Right renal cortex interstitium (tissue), 3 donors: ENCODE measurements around the gene PEPD. TPM values are rescaled to one million over a fixed set of nuclear protein-coding genes. Genes with fewer than 3 reads are reported as not detected.

ENCODE experiments used
- DNase-seq, 3 donors: peaks; one replicate each; pipeline ENCODE4 v3.0.0-alpha.2; 2013; ENCODE audit warnings: low read depth in 3 of 3, low spot score in 2 of 3
- polyA plus RNA-seq, 3 donors: library from polyadenylated mRNA; unstranded; fragments of 120-200 nt; gene quantifications; one replicate each; pipeline ENCODE4 v1.2.1, GENCODE V29; 2013; ENCODE audit not compliant: insufficient read length in 3 of 3

The PEPD gene
- polyA plus RNA-seq, 3 donors = 112 to 141 (median 123) TPM

DNA sequence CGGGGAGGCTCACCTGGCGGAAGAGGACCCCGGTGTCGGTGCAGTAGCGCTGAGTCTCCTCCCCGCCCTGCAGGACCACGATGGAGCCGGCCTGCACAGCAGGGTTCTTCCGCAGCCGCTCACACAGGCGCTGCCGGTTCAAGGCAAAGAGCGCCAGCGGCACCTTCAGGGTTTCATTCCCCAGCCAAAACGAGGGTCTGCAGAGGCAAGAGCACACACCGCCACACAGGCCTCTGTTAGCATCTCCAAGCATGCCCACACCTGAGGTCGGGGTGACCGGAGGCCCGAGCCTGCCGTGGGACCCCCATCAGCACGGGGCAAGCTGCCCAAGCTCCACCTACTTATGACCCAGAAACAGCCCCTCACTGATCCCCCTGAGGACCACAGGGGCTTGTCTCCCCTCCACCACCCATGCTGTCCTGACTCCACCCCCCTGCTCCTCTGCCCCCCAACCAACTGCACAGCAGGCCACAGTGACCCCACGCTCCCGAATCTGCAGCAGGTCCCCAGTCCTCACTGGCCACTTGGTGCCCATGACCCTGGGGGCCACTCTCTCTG lies 8.9 kb downstream of the PEPD start:
- no peak for DNase-seq

DNA sequence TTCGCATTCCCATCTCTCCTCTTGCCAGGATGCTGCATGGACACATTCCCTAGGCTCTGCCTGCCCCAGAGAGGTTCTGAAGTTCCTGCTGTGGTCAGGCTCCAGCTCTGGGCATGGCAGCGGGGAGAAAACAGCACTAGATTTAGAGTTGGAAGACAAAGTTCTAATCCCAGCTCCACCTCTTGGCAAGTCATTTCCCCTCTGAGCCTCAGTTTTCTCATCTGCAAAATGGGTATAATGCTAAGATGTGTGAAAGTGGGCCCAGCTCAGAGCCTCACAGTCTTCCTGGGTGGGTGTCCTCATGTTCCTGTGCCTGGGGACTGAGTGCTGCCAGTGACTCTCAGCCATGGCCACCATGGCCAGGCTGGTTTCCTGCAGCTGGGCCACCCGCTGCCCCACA lies 9.6 kb downstream of the PEPD start:
- DNase-seq = no peak

DNA sequence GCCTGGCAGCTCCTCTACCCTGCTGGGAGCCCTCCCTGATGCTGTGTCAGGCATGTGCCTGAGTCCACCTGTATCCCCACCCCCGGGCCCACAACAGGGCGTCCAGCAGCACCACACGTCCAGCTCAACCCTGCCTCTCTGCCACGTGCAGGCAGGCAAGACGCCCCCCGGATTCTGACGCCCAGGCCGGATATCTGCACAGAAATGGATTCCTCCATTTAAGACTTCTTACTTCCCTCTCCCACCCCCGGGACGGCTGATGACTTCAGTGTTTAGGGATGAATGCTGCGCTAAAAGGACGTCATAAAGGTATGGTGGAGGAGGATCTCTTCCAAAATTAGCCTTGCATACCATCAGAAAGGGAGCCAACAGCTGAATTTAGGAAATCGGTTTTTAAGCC lies 10.2 kb downstream of the PEPD start:
- DNase-seq = no peak

DNA sequence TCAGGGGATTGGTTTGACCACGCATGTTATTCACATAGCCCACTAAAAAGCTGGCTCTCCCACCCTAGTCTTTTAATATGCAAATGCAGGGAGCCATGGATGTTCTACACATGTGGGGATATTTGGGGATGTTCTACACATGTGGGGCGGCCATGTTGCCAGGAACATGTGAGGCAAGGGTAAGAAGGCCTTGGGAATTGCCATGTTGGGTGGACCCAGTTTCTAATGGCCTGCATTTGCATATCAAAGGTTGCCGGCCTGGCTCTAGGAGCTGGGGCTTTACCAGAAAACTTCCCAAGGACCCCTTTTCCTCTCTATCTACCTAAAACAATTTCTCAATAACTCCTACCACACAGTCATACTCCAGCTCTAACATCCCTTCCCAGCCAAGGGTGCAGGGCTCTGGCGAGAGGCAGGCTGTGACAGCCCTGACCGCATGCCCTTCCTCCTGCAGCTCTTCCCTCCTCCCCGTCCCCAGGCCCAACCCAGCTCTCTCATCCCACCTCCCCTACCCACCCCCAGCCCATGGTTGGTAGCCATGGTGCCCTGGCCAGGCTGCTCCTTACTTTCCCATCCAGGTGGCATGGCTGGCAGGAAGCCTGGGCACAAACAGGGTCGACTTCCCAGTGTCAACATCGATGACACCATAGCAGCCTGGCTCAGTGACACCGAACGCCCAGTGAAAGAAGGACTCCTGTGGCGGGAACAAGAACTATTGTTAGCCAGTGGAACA lies 11.0 kb downstream of the PEPD start:
- DNase-seq = no peak

DNA sequence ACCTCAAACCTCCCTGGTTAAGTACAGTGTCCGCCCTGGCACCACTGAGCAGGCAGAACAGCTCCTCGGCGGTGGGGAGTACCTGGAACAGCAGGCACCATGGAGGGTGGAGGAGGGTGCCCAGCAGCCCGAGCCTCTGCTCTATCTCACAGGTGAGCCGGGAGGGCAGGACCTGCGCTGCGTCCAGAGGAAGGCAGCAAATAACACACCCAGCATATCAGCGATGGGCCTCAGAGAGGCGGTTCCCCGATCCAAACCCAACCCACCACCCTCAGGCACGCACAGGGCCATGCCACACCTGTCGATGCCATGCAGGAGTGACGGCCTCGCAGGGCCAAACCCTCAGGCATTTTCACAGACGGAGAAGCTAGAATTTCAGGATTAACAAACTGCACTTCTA lies 11.8 kb downstream of the PEPD start:
- no peak for DNase-seq

DNA sequence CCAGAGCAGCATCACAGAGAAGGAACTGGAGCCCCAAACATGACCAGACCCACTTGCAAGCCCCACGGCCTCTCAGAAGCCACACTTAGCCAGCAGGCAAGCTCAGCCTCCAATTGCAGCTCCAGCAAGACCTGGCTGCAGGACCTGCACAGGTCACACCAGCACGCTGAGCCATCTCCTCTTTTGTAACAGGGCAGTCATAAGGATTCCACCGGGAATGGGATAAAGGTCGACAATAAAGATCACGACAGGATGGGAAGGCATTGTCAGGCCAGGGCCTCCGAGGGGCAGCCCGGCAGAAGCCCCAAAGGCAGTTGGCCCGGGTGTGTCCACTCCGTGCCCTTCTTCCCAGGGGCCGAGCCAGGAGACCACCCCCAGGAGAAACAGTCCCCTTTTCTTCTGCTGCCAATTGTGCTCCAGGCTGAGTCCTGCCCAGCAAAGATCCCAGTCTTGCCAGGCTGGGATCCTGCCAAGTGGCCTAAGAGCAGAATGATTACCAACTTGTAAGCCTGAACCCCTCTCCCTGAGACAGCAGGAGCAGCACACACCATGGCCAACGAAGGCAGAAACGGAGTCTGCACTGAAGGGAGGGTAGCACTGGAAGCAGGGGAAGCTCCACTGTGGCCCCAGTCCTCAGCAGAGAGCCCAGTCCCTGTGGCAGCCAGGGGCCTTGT lies 12.5 kb downstream of the PEPD start:
- DNase-seq = no peak

DNA sequence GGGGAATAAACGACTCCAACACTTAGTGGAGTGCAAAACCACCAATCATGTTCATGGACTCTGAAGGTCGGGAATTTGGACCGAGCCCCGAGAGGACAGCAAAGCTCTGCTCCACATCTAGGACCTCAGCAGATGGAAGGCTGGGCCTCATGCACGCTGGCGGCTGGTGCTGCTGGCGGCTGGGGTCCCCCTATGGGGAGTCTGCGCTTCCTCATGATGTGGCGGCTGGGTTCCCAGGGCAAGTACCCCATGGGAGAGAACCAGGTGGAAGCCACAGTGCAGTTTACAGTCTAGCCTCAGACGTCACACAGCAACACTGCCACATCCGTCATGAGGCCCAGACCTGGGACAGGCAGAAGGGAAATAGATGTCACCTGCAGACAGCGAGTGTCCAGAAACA lies 13.2 kb downstream of the PEPD start:
- no peak for DNase-seq

DNA sequence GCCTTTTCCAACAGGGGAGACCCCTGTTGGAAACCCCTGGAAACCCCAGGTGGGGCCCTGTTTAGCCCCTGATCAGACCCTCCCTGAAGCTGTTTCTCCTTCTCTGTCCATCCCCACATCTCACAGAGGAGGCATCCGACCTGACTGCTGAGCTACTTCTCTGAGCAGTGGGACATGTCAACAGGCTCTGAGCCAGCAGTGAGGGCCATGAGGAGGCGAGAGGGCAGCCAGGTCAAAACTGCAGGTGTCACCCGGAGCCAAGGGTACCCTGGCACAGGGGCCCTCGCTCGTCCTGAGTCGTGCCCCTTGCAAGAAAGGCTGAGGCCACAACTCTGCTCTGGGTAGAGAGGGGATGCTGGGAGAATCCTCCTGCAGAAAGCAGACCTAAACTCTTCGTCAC lies 13.6 kb downstream of the PEPD start:
- no peak for DNase-seq

DNA sequence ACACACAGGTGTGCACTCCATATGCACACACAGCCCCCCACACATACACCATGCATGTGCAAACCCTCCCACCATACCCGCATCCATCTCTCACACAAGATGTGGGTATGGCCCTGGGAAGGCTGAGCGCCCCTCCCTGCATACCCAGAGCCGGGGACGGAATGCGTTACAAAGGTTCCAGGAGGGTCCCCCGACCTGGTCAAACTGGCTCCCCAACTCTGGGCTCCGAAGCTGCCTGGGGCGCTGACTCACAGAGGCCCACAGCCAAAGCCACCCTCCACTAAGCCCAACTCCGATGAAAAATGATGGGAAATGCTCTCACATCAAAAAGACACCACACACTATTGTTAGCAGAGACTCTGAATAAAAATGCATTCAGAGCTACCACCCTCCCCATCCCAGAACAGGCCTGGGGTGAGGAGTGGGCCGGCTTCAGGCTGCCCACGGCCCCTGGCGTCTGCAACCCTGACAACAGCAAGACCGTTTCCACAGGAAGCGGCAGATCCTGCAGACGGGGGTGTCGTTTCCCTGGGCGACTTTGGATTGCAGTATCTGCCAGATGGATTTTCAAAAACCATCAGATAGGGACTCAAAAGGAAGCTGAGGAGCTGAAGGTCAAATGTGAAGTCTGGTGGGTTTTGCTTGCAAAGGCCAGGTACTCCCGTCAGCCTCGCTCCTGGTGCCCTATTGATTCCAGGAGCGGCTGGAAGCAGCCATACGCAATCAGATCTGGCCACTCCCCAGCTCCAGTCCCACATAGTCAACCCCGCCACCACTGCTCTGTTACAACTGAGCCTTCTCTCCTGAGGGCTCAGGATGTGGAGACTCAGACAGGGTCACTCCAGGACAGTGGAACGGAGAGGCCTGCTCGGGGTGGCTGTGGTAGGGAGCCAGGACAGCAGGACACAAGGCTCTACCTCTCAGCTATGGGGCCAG lies 14.3 kb downstream of the PEPD start:
- no peak for DNase-seq

DNA sequence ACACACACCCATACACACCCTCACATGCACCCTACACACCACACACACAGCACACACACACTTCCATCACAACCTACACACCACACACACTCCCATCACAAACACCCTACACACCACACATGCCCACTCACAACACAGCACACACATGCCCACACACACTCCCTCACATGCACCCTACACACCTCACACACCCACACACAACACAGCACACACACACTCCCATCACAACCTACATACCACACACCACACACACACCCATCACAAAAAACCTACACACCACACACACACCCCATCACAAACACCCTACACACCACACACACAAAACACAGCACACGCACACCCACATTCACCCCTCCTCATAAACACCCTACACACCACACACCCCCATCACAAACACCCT lies 15.1 kb downstream of the PEPD start:
- DNase-seq = no peak

DNA sequence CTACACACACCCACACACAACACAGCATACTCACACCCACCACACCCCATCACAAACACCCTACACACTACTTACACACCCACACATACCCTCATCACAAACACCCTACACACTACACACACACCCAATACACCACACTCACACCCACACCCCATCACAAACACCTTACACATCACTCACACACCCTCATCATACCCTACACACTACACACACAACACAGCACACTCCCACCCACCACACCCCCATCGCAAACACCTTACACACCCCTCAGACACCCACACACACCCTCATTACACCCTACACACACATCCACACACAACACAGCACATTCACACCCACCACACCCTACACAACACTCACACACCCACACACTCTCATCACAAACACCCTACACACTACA lies 15.8 kb downstream of the PEPD start:
- no peak for DNase-seq

DNA sequence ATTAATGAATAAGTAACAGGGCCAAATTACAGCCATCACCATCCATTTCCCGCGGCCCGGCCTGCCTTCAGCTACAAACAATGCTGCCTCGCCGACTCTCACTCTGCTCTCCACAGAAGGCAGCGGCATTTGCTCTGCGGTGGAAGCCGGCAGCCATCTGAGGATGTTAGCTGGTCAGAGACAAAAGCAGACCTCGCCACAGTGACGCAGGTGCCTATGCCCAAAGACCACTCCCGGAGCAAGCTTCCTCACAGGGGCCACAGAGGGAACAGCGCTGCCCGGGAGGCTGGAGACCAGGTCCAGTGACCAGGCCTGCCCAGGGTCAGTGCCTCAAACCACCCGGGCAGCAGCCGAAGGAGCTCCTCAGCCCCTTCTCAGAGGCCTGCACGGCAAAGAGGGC lies 16.4 kb downstream of the PEPD start:
- no peak for DNase-seq

DNA sequence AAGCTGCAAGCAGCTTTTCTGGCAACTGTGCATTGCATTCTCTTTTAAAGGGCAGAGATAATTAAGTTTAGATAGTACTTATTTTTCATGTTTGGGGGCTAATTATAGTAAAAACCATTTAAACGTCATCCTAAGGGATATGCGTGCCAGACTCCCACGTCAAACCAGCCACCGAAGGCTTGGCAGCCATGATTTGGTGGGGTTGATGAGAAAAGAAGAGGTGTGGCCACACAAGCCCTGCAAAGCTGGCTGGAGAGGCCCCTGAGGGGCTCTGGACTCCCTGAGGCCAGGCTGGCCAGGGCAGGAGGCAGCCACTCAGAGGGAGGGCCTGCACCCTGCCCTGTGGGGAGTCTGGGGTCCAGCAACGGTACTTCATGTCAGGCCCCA lies 17.5 kb downstream of the PEPD start:
- DNase-seq = no peak

DNA sequence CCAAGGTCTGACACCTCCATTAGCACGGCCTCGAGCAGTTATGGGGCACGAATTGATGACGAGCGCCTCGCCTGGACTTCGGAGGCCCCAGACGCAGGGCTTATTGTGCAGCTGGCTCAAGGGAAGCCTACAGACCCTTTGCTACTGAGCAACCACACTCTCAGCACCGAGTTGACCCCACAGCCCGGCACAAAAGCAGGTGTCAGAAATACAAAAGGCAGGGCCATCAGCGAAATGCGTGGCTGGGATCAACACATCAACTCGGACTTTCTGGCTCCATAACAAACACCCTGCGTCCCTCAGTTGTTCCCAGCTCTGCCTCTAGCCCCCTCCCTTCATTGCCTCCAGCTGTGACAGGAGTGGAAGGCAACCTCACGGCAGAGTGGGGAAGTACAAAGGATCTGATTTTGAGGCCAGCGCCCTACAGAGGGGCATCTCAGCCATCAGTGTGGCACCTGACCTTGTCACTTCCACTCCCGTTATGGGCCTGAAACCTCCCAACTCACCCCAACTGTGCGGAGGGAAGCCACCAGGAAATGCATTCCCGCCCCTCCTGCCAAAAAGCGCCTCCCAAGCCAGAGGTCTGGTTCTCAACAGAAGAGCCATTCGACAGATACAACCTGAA lies 18.0 kb downstream of the PEPD start:
- DNase-seq = no peak

DNA sequence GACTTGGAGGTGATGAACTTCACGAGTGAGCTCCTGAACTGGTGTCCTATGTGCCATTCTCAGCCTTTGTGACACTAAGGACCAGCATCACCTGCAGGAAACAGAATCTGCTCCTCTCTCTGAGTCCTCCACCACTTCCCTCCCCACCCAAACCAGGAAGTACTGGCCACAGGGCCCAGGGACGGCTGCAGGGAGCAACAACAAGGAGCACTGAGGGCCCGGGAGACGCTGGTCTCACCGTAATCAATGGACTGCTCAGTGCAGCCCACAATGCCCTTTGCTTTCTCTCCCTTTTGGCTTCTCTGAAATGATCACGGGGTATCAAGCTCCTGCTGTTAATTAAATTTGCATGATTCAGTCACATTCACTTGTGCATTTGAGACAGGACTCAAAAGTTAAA lies 18.6 kb downstream of the PEPD start:
- DNase-seq = no peak

DNA sequence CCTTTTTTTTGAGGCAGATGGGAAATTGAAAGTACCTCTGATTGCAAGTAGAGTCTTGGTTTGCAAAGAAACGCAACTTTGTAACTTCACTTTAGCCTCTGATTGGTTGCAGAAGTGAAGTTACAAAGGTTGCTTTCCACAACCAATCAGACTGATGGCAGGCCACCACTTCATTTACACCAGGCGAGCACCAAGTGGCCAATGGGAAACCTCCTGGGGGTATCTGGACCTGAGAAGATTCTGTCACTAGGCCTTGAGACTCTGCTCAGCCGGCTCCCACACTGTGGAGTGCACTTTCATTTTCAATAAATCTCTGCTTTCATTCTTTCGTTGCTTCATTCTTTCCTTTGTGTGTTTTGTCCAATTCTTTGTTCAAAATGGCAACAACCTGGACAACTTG lies 19.1 kb downstream of the PEPD start:
- DNase-seq = no peak

DNA sequence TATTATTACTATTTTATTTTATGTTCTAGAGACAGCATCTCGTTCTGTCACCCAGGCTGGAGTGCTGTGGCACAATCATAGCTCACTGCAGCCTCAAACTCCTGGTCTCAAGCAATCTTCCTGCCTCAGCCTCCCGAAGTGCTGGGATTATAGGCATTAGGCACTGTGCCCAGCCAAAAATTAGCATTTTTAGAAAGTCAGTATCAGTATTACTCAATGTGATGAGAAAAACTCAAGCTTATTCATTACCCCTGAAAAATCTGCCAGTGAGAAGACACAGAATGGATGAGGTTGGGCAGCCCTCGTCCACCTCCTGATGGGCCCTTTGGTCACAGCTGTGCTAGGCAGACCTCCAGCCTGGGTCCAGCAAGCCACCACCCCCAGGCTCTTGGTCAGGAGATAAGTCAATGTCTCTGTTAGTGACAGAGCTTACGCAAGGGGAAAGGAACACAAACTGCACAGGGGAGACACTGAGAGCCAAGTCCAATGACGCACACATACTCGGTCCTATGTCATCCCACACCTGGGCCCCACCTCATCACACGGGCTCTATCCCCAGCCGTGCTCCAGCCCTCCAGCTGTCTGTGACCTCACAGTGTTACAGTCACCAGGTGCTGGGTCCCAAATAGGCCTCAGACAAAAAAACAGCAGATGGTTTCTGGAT lies 19.8 kb downstream of the PEPD start:
- no peak for DNase-seq

DNA sequence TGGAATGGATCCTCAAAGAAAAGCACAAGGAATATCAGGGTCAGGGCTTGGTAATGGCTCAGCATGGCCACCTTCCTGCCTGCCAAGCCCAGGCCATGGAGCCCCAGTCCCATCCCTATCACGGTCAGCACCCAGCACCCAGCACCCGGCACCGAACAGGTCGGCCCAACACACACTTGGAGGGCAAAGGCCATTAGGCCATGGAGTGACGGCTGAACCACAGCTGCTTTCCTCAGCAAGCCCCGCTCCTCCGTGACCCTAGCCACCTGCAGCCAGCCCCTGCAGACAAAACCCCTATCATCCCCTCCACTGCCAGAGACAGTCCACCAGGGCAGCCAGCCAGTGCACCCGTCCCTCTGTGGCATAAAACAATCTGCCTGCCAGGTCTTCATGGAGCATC lies 20.6 kb downstream of the PEPD start:
- no peak for DNase-seq

DNA sequence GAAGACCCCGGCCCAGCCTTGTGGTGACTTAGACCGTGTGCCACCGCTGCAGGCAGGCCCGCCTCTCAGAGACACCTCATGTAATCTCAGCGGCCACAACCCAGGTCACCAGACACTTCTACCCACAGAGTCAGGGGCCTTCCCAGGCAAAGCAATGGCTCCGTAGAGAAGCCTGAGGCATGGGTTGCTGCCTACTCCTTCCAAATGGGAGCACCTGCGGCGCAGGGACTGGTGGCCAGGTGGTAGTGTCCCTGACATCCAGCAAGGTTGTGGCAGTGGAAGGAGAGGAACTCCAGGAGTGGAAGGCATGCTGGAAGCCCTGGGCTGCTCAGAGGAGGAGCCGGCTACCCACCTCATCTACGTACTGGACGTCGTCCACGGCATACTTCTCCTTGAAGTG lies 21.0 kb downstream of the PEPD start:
- no peak for DNase-seq
